Esophagus muscularis mucosa (tissue), 4 donors: ENCODE measurements around the gene MTRF1.

Experiments used
- EP300 ChIP-seq: sonication (generic); formaldehyde crosslinking; IDR thresholded peaks from one replicate; pipeline ENCODE4 v1.6.1; 2017; ENCODE audit warnings: antibody characterized with exemption
- POLR2A ChIP-seq: fragments of 450-650 bp; IDR thresholded peaks from one replicate; pipeline ENCODE4 v1.6.1; 2017; ENCODE audit warnings: antibody characterized with exemption, moderate library complexity, mild to moderate bottlenecking, low read depth
- TF ChIP-seq, protein P1 (sequence below), 3 experiments: fragments of 200-600 bp in 2 of 3; fragments of 450-650 bp in 1 of 3; sonication (generic) in 2 of 3; IDR thresholded peaks; one replicate each; pipeline ENCODE4 v1.5.1; 2017 to 2019; ENCODE audit warnings: antibody characterized with exemption in 3 of 3, mild to moderate bottlenecking in 2 of 3, moderate library complexity in 1 of 3

DNA sequence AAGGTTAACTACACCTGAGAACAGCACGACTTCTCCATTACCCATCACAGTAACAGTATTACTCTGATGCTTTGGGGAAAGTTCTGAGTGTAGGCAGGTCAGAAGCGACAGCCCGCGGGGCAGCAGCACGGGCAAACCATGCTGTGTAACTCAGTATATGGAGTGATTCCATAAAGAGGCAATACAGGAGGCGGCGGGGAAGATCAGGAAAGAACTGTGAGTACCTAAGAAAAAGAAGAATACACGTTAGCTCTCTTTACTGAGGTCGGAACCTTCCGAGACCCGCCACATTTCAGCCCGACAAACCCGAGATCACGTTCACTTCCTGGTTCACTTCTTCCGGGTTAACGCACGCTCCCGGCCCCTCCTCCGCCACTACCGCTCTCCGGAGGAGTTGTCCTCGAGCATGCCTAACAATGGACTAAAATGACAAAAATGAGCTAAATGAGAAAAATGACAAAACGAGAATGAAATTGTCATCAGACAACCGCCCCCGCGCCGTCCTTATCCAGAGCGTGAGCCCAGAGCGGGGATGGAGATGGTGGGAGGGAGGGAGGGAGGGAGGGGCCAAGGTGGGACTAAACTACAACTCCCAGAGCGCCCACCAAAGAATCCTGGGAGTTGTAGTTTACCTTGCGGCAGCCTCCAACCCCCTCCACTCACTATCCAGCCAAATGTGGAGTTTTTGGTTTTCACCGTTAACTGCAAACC, at the start of gene MTRF1:
- TF ChIP-seq, protein P1, sequence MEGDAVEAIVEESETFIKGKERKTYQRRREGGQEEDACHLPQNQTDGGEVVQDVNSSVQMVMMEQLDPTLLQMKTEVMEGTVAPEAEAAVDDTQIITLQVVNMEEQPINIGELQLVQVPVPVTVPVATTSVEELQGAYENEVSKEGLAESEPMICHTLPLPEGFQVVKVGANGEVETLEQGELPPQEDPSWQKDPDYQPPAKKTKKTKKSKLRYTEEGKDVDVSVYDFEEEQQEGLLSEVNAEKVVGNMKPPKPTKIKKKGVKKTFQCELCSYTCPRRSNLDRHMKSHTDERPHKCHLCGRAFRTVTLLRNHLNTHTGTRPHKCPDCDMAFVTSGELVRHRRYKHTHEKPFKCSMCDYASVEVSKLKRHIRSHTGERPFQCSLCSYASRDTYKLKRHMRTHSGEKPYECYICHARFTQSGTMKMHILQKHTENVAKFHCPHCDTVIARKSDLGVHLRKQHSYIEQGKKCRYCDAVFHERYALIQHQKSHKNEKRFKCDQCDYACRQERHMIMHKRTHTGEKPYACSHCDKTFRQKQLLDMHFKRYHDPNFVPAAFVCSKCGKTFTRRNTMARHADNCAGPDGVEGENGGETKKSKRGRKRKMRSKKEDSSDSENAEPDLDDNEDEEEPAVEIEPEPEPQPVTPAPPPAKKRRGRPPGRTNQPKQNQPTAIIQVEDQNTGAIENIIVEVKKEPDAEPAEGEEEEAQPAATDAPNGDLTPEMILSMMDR (IDR thresholded peaks at IDR 0.05), result no peak
- no peak for TF ChIP-seq POLR2A
- TF ChIP-seq EP300, result no peak
